ENCODE results near the gene AHNAK.
A peak's percentile ranks its signal among the peaks of the same experiment; 100 is the strongest.

GRCh38 chr11:62553080-62553838 is 6.7 kb upstream of the AHNAK start:
- no peak for TF ChIP-seq CTCF (IDR thresholded peaks at IDR 0.05; ENCODE audit: insufficient read depth, low read length)
- peak; percentile 31; the same call in 1 of the 2 replicates for TF ChIP-seq POLR2AphosphoS5 (IDR thresholded peaks at IDR 0.05; ENCODE audit: low read depth)
- no peak for TF ChIP-seq REST (IDR thresholded peaks at IDR 0.05; ENCODE audit: insufficient replicate concordance, low read depth)
- no peak; the same call in 1 of the 2 replicates for TF ChIP-seq SPI1 (IDR thresholded peaks at IDR 0.05; ENCODE audit: borderline replicate concordance, low read depth)
